GM12864 (cell line): Measurements from ENCODE around the gene KRTAP2-2.
"Not testable (repeated sequence)": the region's sequence is repeated elsewhere in the genome, so short reads cannot be mapped to it uniquely, and the experiment has no call there.

Experiments used
- DNase-seq: peaks from one replicate; pipeline ENCODE4 v3.0.0-alpha.2; 2011; ENCODE audit warnings: low read depth
- H3K4me3 ChIP-seq: 2 replicates; pipeline ENCODE4 v1.5.1; 2011; ENCODE audit warnings: mild to moderate bottlenecking, low read depth, low read length, control low read depth
- TF ChIP-seq, protein P1 (sequence below): IDR thresholded peaks from 2 replicates; pipeline ENCODE4 v1.5.1; 2011; ENCODE audit warnings: low read depth, mild to moderate bottlenecking, moderate library complexity, low read length, control low read depth, inconsistent platforms; ENCODE audit errors: missing control alignments

KRTAP2-2 gene

DNA sequence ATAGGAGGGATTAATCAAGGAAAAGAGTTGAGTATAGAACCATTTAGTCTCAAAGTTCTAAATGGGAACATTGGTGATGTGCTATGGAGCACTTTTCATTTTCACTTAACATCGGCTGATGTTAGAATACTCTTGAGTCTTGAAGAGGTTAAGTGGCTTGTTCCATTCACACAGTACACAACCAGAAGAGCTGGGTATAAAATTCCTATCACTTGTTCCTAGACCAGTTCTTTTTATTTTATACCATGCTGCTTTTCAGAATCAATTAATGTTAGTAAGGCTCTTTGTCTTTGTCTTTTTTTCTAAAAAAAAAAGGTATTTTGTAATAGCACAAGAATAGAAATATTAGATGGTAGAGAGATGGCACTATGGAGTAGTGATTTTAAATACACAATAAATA is 12.1 kb downstream of the KRTAP2-2 start:
- TF ChIP-seq, protein P1, sequence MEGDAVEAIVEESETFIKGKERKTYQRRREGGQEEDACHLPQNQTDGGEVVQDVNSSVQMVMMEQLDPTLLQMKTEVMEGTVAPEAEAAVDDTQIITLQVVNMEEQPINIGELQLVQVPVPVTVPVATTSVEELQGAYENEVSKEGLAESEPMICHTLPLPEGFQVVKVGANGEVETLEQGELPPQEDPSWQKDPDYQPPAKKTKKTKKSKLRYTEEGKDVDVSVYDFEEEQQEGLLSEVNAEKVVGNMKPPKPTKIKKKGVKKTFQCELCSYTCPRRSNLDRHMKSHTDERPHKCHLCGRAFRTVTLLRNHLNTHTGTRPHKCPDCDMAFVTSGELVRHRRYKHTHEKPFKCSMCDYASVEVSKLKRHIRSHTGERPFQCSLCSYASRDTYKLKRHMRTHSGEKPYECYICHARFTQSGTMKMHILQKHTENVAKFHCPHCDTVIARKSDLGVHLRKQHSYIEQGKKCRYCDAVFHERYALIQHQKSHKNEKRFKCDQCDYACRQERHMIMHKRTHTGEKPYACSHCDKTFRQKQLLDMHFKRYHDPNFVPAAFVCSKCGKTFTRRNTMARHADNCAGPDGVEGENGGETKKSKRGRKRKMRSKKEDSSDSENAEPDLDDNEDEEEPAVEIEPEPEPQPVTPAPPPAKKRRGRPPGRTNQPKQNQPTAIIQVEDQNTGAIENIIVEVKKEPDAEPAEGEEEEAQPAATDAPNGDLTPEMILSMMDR: no peak
- no peak overlapping the region for H3K4me3 ChIP-seq
- no peak for DNase-seq

DNA sequence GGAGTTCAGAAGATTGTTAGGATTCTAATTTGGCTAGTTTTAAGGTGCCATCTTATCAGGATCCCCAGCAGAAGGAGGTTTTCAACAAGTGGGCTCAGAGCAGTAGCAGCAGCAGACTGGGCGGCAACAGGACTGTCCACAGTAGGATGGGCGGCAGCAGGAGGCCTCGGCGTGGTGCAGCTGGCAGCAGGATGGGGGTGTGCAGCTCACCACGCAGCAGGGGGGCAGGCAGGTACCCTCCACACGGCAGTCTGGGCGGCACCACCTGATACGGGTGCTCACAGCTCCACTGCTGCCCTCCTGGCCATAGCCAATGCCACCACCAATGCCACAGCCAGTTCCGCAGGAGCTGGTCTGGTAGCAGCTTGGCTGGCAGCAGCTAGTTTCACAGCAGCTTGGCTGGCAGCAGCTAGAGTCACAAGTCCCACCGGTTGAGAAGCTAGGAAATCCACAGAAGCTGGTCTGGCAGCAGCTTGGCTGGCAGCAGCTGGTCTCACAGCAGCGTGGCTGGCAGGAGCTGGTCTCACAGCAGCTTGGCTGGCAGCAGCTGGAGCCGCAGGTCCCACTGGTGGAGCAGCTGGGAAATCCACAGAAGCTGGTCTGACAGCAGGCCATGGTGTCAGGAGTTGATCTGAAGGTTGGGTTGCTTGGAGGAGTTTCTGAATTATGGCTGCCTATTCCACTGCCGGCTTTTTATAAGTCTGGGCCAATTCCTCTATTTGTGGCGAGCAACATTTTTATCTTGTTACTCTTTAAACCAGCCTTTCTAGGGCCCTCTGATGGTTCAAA is 14.1 kb downstream of the KRTAP2-2 start, which contains the start of gene KRTAP1-1:
Gene KRTAP1-1 (minus strand): TSS at position 668 of the 789 bp plus-strand sequence. CDS start 53 bp downstream, at position 615.
- H3K4me3 ChIP-seq, DNase-seq: not testable (repeated sequence)

DNA sequence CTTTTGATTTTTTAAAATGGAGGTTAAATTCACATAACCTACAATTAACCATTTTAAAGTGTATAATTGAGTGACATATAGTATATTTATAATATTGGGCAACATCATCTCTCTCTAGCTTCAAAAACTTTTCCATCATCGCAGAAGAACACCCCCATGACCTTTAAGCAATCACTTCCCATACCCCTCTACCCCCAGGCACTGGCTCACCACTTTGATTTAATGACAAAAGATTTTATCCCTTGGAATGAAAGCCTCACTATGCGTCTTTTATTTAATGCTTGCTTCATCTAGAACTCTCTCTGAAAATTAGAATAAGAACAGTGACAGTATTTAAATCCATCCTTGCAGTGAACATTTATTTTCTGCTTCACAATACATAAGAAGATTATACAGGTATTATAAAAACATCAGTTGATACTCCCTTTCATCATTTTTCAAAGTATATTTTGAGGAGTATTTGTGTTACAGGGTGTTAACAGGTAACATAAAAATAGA is 17.1 kb downstream of the KRTAP2-2 start:
- H3K4me3 ChIP-seq: no peak overlapping the region
- DNase-seq: no peak
- TF ChIP-seq, protein P1: no peak

DNA sequence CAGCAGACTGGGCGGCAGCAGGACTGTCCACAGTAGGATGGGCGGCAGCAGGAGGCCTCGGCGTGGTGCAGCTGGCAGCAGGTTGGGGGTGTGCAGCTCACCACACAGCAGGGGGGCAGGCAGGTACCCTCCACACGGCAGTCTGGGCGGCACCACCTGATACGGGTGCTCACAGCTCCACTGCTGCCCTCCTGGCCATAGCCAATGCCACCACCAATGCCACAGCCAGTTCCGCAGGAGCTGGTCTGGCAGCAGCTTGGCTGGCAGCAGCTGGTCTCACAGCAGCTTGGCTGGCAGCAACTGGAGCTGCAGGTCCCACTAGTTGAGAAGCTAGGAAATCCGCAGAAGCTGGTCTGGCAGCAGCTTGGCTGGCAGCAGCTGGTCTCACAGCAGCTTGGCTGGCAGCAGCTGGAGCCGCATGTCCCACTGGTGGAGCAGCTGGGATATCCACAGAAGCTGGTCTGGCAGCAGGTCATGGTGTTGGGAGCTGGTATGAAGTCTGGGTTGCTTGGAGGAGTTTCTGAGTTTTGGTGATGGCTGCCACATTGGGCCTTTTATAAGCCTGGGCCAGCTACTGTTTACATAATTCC is 20.6 kb downstream of the KRTAP2-2 start, which contains the start of gene KRTAP1-3:
Gene KRTAP1-3 (minus strand): TSS at position 529 of the 590 bp plus-strand sequence. CDS start 53 bp downstream, at position 476.
- H3K4me3 ChIP-seq, DNase-seq: not testable (repeated sequence)

DNA sequence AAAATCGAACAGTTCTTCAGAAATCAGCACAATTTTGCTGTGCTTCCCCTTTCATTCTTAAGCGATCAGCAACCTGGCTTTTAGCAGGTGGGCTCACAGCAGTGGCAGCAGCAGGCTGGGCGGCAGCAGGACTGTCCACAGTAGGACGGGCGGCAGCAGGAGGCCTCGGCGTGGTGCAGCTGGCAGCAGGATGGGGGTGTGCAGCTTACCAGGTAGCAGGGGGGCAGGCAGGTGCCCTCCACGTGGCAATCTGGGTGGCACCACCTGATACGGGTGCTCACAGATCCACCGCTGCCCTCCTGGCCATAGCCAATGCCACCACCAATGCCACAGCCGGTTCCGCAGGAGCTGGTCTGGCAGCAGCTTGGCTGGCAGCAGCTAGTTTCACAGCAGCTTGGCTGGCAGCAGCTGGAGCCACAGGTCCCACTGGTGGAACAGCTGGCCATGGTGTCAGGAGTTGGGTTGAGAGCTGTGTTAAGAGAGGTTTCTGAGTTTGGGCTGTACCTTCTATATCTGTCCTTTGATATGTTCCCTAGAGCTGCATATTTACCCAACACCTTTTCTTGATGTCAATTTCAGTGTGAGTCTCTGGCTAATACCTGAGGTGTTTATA is 25.3 kb downstream of the KRTAP2-2 start, which contains the start of gene KRTAP1-4:
Gene KRTAP1-4 (minus strand): TSS at position 563 of the 613 bp plus-strand sequence. CDS start 117 bp downstream, at position 446.
- DNase-seq: no peak
- TF ChIP-seq, protein P1: no peak

DNA sequence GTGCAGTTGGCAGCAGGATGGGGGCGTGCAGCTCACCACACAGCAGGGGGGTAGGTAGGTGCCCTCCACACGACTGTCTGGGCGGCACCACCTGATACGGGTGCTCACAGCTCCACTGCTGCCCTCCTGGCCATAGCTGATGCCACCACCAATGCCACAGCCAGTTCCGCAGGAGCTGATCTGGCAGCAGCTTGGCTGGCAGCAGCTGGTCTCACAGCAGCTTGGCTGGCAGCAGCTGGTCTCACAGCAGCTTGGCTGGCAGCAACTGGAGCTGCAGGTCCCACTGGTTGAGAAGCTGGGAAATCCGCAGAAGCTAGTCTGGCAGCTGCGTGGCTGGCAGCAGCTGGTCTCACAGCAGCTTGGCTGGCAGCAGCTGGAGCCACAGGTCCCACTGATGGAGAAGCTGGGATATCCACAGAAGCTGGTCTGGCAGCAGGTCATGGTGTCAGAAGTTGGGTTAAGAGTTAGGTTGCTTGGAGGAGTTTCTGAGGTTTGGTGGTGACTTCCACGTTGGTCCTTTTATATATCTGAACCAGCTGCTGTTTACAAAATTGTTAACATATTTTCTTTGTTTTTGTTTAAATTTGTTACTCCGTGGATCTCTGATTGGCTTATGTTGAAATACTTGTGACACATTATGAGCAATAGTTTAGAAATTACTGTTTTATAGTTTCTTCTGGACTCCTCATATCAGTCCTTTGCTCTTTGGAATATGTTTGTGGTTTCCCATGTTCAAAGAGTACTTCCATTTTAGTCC is 28.1 kb downstream of the KRTAP2-2 start, which contains the start of gene KRTAP1-5:
Gene KRTAP1-5 (minus strand): TSS at position 494 of the 757 bp plus-strand sequence. CDS start 53 bp downstream, at position 441.
- no peak for DNase-seq
- H3K4me3 ChIP-seq: no peak within 1 kb of the TSS
- TF ChIP-seq, protein P1: no peak

More for the DNA sequence above, 25.3 kb downstream of the KRTAP2-2 start, which contains the start of gene KRTAP1-4:
- no peak within 1 kb of the TSS for H3K4me3 ChIP-seq

DNA sequence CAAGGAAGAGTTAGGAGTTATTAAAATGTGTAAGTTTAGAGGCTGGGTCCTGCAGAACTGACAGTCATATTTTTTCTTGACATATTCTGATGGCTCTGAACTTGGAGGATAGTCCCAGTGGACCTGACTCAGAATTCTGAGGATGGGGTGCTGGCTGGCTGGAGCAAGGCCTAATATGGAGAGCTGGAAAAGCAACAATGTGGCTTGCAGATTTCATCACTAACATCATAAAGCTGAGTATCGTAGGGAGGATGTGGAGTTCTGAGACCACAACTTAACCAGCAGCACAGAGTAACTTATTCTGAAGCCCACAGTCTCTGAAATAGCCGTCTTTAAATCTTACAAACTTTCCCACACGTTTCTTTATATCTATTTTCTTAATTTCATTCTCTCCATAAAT is 30.3 kb downstream of the KRTAP2-2 start:
- DNase-seq: no peak
- H3K4me3 ChIP-seq: no peak overlapping the region
- TF ChIP-seq, protein P1: no peak
